RWPE2 (cell line): ENCODE data around the gene EIF4E.
A peak's percentile ranks its signal among the peaks of the same experiment; 100 is the strongest.
"Not testable (repeated sequence)": the region's sequence is repeated elsewhere in the genome, so short reads cannot be mapped to it uniquely, and the experiment has no call there.

Source experiments
- ATAC-seq: fragments of 200-7000 bp; cut with Tn5 transposase; 3 replicates; pipeline ENCODE4 v1.9.1; 2021; ENCODE audit warnings: low read depth
- DNase-seq: peaks from one replicate; pipeline ENCODE4 v3.0.0-alpha.2; 2020; ENCODE audit warnings: low spot score
- H3K27ac ChIP-seq: fragments of 450-650 bp; 2 replicates; pipeline ENCODE4 v1.5.1; 2017; ENCODE audit warnings: mild to moderate bottlenecking; ENCODE audit not compliant: poor library complexity, severe bottlenecking
- H3K27me3 ChIP-seq: fragments of 250-450 bp; sonication (Bioruptor Pico); 2 replicates; pipeline ENCODE4 v1.5.1; 2021; ENCODE audit warnings: mild to moderate bottlenecking, moderate library complexity; ENCODE audit not compliant: insufficient read depth, poor library complexity, severe bottlenecking
- H3K36me3 ChIP-seq: fragments of 250-450 bp; sonication (Bioruptor Pico); 2 replicates; pipeline ENCODE4 v1.5.1; 2020; ENCODE audit warnings: low read depth, mild to moderate bottlenecking, moderate library complexity
- H3K4me1 ChIP-seq: fragments of 250-450 bp; sonication (Bioruptor Pico); 2 replicates; pipeline ENCODE4 v1.5.1; 2021; ENCODE audit warnings: mild to moderate bottlenecking, moderate library complexity; ENCODE audit not compliant: insufficient read depth, poor library complexity, severe bottlenecking
- H3K4me3 ChIP-seq: fragments of 250-450 bp; sonication (Bioruptor Pico); 2 replicates; pipeline ENCODE4 v1.5.1; 2021; ENCODE audit warnings: mild to moderate bottlenecking, moderate library complexity; ENCODE audit not compliant: severe bottlenecking
- H3K9me3 ChIP-seq: fragments of 250-450 bp; sonication (Bioruptor Pico); 2 replicates; pipeline ENCODE4 v1.5.1; 2021; ENCODE audit warnings: mild to moderate bottlenecking, moderate library complexity; ENCODE audit not compliant: severe bottlenecking
- TF ChIP-seq, protein P1 (sequence below): fragments of 450-650 bp; IDR thresholded peaks from one replicate; pipeline ENCODE4 v1.5.1; 2017; ENCODE audit warnings: mild to moderate bottlenecking, moderate library complexity; ENCODE audit not compliant: poor library complexity, severe bottlenecking

Gene EIF4E

DNA sequence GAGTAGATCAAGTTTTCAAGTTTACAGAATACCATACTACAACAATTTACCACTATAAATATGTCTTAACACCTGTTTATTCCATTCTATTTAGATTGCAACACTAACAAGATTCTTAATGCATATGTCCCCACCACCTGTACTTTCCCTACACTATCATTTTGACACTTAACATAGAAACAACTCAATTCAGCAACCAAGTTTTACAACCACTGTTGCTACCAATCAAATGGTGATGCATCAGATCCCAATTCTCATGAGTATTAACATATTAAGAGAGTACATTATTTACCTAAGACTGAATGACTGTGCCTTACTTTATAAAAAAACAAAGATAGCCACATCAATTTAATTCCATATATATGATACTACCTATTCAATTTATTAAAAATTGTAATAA, 49.4 kb downstream of the EIF4E start:
- Histone ChIP-seq H3K36me3 (peaks cover 52% of the 10 kb centered on the region), H3K4me1 (no peaks in the 10 kb centered on the region), H3K27me3 (no peaks in the 10 kb centered on the region), H3K4me3 (no peak overlapping the region), H3K27ac (no peak overlapping the region), H3K9me3 (no peaks in the 10 kb centered on the region)
- TF ChIP-seq, protein P1, sequence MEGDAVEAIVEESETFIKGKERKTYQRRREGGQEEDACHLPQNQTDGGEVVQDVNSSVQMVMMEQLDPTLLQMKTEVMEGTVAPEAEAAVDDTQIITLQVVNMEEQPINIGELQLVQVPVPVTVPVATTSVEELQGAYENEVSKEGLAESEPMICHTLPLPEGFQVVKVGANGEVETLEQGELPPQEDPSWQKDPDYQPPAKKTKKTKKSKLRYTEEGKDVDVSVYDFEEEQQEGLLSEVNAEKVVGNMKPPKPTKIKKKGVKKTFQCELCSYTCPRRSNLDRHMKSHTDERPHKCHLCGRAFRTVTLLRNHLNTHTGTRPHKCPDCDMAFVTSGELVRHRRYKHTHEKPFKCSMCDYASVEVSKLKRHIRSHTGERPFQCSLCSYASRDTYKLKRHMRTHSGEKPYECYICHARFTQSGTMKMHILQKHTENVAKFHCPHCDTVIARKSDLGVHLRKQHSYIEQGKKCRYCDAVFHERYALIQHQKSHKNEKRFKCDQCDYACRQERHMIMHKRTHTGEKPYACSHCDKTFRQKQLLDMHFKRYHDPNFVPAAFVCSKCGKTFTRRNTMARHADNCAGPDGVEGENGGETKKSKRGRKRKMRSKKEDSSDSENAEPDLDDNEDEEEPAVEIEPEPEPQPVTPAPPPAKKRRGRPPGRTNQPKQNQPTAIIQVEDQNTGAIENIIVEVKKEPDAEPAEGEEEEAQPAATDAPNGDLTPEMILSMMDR, result no peak
- no peak for DNase-seq
- ATAC-seq, result no peak

DNA sequence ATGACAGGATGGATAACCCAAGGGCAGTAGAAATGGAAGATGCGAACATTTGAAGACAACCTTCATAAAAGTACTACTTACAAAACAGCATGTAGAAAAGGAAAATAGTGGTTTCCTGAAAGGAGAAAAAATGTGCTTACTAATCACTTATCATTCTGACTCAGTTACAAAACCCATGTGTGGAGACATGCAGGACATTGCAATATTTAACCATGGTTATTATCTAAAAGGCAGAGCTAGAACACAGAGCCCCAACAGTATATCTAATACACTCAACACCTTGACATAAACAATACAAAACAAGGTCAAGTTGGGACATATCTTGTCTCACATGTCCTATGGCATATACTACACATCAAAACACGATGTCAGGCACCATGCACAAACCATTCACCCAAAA, 55.9 kb downstream of the EIF4E start:
- no peak for DNase-seq
- peak; percentile 44; the same call in 1 of the 3 replicates for ATAC-seq
- TF ChIP-seq, protein P1, result no peak
- 0 out of 2 replicates have a peak, but pooled peaks cover 4% of the 10 kb centered on the region for H3K36me3 ChIP-seq
- no peaks in the 10 kb centered on the region for H3K4me1 ChIP-seq
- no peaks in the 10 kb centered on the region for H3K9me3 ChIP-seq
- H3K27ac ChIP-seq, result no peak overlapping the region
- no peaks in the 10 kb centered on the region for H3K27me3 ChIP-seq
- no peak overlapping the region for H3K4me3 ChIP-seq

DNA sequence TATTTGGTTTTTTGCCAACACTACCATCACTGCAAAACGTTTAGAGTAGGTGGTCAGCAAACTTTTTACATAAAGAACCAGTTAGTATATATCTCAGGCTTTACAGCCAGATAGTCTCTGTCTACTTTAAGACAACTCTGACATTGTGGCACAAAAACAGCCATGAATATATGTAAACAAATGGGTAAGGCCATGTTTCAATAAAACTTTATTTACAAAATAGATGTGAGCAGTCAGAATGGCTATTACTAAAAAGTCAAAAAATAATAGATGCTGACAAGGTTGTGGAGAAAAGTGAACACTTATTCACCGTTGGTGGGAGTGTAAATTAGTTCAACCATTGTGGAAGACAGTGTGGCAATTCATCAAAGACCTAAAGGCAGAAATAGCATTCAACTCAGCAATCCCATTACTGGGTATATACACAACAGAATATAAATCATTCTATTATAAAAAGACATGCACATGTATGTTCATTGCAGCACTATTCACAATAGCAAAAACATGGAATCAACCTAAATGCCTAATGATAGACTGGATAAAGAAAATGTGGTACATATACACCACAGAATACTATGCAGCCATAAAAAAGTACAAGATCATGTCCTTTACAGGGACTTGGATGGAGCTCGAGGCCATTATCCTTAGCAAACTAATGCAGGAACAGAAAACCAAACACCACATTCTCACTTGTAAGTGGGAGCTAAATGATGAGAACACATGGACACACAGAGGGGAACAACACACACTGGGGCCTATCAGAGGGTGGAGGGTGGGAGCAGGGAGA, 56.6 kb downstream of the EIF4E start:
- not testable (repeated sequence) for H3K4me3 ChIP-seq, H3K27ac ChIP-seq, DNase-seq, H3K36me3 ChIP-seq, H3K9me3 ChIP-seq, ATAC-seq, H3K27me3 ChIP-seq, H3K4me1 ChIP-seq

DNA sequence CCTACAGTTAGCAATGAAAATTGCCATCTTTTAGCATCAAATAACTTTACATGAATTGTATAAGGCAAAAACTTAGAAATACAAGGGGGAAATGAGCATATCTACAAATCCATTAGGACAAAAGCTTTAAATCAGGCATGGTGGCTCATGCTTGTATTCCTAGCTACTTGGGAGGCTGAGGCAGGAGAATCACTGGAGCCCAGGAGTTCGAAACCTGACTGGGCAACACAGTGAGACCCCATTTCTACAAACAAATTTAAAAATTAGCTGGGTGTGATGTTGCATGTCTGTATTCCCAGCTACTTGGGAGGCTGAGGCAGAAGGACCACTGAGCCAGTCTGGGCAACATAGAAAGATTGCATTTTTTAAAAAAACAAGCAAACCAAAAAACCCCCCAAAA, 61.3 kb downstream of the EIF4E start:
- Histone ChIP-seq H3K4me3 (no peak overlapping the region), H3K27ac (no peak overlapping the region), H3K9me3 (no peaks in the 10 kb centered on the region), H3K27me3 (no peaks in the 10 kb centered on the region), H3K36me3 (no peaks in the 10 kb centered on the region), H3K4me1 (no peaks in the 10 kb centered on the region)
- no peak for DNase-seq
- TF ChIP-seq, protein P1, result no peak
- no peak for ATAC-seq

DNA sequence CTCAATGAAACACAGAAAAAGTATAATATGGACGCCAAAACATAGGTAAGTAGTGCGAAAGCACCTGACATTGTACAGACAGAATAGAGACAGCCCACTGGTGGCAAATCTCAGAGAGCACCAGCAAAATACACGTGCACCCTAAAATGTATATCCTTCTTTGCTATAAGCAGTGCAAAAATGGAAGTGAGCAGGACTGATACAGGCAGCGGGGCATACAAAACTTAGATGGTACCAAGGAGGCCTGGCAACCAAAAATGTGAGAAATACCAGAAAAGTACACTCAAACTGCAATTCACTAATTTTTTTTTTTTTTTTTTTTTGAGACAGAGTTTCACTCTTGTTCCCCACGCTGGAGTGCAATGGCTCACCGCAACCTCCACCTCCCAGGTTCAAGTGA, 63.9 kb downstream of the EIF4E start:
- Histone ChIP-seq H3K4me3 (no peak overlapping the region), H3K4me1 (no peaks in the 10 kb centered on the region), H3K36me3 (no peaks in the 10 kb centered on the region), H3K27ac (no peak overlapping the region), H3K27me3 (no peaks in the 10 kb centered on the region), H3K9me3 (no peaks in the 10 kb centered on the region)
- ATAC-seq (no peak), DNase-seq (no peak)
- TF ChIP-seq, protein P1, result no peak
